ENCODE results near the gene EYA2.
"Not testable (repeated sequence)": the region's sequence is repeated elsewhere in the genome, so short reads cannot be mapped to it uniquely, and the experiment has no call there.

The EYA2 gene

DNA sequence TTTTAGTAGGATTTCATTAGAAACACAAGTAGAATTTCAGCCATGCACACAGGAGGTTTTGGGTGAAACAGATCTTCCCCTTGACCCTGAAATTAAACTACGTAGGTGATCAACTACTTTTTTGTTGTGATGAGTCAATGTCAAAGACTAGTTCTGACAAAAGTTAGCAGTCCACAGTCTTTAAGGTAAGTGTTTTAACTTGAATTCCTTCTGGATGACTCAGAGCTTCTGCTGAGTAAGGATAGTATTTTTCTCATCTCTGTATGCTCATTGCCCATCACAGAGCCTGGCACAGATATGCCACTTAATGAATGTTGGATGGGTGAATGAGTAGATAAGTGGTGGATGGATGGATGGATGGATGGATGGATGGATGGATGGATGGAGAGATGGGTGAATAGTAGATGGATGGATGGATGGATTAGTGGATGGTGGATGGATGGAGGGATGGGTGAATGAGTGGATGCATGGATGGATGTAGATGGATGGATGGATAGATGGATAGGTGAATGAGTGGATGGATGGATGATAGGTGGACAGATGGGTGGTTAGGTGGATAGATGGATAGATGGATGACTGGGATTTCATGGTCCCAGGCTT is 296.5 kb downstream of the EYA2 start:
- DNase-seq, result no peak

DNA sequence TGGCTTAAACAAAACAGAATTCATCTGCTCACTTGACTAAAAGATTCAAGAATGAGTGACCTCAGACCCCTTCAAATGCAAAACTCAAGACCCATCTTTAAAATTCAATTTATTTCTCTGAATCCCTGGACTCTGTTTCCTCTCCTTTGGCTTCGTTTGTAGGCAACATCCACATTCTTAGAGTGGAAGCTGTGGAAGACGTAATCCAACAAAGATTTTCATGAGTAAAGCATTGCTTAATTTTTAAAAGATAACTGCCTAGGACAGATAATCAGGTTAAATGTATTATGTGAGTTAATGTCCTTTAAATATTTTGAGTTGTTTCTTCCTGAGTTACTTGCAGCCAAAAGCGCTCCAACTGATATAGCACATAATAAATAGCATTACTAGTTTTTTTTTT is 297.3 kb downstream of the EYA2 start:
- no peak for DNase-seq

DNA sequence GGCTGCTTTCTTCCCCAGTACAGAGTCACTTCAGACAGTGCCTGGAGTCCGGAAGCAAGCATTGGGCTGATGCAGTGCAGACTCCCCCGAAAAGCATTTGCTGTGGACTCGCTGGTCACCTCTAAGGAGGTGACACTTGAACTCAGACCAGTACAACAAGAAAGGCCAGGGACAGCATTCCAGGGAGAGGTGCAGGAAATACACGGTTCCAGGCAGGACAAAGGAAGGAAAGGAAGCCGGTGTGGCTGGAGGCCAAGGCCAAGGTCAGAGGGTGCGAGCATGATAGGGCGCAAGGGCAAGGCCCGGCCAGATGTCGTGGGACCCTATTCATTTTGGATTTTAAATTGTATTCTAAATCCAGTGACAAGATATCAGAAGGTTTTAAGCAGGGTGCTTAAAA is 300.9 kb downstream of the EYA2 start:
- DNase-seq, result no peak

GRCh38 chr20:47196091-47197081 is 301.7 kb downstream of the EYA2 start:
- DNase-seq, result peak; percentile 54

DNA sequence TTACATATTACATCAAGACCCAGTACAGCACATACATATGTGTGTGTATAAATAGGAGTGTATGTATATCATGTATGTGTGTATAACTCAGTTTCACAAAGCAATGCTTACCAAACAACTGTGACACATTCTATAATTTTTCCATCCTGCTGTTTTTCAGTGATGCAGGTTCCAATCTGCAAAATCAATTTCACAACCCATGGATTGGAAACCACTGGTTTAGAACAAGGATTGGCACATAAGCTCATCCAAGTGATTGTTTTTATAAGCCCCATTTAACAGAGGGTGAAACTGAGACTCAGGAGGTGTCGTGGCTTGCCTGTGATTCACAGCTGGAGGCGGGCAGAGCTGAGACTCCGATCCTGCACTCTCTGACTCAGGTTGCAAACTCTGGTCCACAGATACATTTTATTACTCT is 303.6 kb downstream of the EYA2 start:
- DNase-seq, result no peak

DNA sequence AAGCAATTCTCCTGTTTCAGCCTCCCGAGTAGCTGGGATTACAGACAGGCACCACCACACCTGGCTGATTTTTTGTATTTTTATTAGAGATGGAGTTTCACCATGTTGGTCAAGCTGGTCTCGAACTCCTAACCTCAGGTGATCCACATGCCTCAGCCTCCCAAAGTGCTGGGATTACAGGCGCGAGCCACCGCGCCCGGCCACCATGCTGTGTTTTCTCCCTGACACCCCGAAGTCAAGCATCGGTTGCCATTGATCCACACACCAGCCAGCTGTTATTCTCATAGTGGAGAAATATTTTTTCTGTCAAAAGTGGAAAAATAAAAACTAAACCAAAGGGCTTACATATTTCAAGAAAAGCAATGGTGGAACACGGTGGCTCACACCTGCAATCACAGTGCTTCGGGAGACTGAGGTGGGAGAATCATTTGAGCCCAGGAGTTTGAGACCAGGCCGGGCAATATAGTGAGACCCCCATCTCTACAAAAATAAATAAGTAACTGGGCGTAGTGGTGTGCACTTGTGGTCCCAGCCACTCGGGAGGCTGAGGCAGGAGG is 304.4 kb downstream of the EYA2 start:
- DNase-seq, result no peak

DNA sequence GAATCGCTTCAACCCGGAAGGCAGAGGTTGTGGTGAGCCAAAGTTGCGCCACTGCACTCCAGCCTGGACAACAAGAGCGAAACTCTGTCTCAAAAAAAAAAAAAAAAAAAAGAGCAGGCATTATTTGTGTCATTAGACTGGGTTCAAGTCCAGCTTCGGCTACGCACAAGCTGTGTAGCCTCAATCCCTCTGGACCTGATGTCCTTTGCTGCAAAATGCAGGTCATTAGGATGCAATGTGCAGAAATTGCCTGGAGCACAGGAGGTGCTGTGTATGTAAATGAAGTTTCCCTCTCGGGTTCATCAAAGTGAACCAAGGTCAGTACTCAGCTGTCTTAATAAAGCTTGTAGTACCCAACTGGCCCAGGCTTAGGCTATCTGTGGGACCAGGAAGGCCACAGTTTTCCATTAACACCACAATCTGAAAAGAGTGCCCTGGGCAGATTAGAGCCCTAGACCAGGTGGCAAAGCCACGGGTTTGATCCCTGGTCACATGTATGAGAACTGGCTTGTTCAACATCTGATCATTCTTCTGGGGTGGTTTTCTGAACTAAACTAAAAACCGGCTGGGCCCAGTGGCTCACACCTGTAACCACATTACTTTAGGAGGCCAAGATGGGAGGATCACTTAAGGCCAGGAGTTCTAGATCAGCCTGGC is 306.6 kb downstream of the EYA2 start:
- no peak for DNase-seq

DNA sequence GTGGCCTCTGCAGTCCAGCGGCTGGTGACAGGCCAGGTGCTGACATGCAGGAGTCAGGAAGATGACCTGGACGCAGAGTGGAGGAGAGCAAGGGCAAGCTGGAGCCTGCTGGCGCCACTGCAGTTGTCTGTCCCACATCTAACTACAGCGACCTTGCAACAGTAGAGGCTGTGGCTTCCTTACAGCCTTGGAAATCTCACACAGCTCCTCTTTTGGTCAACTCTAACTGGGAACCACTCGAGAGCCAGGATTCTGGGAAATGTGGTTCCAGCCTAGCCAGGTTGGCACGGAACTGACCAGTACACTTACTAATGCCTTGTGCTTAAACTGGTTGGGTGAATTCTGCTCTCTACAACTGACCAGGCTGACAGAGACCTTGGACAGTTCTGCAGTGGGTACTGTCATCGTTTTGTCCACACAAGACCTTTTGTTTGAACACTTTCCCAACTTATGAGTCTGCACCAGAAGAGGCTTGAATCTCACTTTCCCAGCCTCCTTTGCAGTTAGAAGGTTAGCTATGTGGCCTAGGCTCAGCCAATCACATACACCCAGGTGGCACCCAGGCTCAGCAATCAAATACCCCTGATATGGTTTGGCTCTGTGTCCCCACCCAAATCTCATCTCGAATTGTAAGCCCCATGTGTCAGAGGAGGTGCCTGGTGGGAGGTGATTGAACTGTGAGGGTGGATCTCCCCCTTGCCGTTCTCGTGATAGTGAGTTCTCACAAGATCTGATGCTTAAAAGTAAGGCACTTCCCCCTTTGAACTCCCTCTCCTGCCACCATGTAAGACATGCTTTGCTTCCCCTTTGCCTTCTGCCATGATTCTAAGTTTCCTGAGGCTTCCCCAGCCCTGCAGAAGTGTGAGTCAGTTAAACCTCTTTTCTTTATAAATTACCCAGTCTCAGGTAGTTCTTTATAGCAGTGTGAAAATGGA is 308.4 kb downstream of the EYA2 start:
- no peak for DNase-seq

DNA sequence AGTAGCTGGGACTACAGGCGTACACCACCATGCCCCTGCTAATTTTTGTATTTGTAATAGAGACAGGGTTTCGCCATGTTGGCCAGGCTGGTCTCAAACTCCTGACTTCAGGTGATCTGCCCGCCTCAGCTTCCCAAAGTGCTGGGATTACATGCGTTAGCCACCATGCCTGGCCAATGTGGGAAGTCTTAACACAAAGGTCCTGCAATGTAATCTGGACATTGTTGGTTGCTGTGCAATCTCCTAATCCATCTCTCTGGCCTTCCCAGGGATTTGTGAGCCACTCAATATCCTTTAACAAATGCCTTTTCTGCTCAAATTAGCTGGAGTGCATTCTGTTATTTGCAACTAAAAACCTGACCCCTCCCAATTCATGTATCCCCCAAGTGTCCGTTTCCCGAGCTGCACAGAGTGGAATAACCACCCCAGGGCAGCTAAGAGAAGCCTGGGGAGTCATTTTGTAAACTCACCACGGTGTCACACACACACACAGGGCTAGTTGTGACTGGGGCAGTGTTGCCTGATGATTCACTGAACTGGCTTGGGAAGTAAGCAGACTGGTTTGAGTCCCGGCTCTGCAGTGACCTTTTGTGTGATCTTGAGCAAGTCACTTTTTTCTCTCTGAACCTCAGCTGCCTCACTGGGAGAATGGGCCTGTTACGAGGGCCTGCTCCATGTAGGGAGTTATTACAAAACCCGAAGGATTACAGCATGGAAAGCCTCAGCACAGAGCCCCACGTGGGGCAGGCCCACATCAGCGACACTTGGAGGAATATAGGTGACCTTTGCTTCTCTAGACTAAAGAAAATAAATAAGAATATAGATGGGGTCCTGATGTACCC is 309.6 kb downstream of the EYA2 start:
- DNase-seq, result no peak

- not testable (repeated sequence) for DNase-seq
Measured at GRCh38 chr20:47204850-47205122, 310.1 kb downstream of the EYA2 start.

DNA sequence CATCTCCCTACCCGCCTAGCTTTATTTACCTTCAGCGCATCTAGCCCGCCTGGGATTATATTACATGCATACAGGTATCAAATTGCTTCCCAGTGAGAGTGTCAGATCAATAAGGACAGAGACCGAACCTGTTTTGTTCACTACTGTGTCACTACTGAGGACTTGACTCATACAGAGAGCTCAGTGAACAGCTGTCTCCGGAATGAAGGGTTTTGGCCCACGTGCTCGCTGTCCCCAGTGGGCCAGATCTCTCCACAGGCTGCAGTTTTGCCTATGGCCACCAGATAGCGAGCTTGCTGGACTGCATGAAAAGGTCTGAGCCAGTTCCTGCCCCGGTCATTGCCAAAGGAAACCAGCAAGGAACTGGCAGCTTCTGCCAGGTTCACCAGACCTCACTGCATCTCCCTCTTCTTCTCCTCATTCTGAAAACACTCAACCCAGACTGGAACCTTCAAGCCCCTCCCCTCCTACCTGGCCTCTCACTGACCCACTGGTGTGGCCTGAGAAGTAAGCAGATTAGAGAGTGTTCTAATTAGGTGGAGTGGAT is 311.0 kb downstream of the EYA2 start:
- DNase-seq, result peak; percentile 60

- DNase-seq, result not testable (repeated sequence)
Measured at GRCh38 chr20:47206552-47206951, 311.9 kb downstream of the EYA2 start.

- no peak for DNase-seq
Measured at GRCh38 chr20:47206962-47207641, 312.5 kb downstream of the EYA2 start.

- DNase-seq, result no peak
Measured at GRCh38 chr20:47208534-47209174, 314.0 kb downstream of the EYA2 start.

DNA sequence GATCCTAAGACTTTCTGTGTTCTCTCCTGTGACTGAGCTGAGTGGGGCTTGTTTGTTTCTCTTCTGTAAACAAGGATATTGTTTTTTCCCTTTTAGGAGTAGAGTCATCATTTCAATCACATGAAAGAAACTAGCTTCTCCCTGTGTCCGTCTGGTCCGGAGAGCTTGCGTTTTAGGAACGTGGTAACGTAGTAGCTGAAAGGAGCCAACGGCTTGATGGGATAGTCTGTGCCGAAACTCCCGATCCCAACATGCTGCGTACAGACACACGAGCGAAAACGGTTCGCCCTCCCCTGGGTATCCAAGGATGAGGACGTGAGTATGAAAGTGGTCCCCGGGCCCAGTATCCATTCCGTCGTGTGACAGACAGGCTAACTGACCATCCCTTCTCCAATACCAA is 315.3 kb downstream of the EYA2 start:
- no peak for DNase-seq

GRCh38 chr20:47210470-47210869 is 315.8 kb downstream of the EYA2 start:
- DNase-seq, result no peak

- DNase-seq, result no peak
Measured at GRCh38 chr20:47211036-47211435, 316.4 kb downstream of the EYA2 start.

DNA sequence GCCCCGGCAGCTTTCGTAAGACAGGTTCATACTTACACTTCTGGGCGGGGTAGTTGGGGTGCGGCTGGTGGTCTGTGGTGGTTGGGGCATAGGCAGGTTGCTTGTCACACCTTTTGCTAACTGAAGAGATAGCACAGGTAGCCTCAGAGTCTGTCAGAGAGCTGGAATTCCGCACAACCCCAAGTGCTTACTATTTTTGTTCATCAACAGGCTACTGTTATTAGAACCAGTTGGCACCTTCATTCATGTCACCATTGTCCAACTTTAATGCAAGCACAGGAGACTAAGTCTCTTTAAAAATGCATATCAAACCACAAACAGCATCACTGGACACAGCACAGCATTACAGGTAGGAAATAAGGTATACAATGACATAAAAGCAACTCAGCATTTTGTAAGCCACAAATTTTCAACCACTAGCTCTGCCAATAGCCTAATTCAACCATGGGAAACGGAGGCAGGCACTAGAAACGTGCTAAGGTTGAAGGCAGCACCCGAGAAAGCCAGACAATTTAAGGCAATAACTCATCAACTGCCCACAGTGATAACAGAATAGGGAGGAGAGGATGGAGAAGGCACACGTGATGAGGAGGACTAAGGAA is 318.1 kb downstream of the EYA2 start:
- DNase-seq, result no peak

GRCh38 chr20:47213966-47214365 is 319.3 kb downstream of the EYA2 start:
- no peak for DNase-seq
